GM21529 (cell line): ENCODE results near the gene TMEM245.
A peak's percentile ranks its signal among the peaks of the same experiment; 100 is the strongest.
"Not testable (repeated sequence)": the region's sequence is repeated elsewhere in the genome, so short reads cannot be mapped to it uniquely, and the experiment has no call there.

Experiments used
- ATAC-seq: cut with Tn5 transposase; IDR thresholded peaks from one replicate; pipeline ENCODE4 v1.9.1; 2021; ENCODE audit not compliant: unreplicated experiment

Gene TMEM245

GRCh38 chr9:109133533-109133932, 13.8 kb upstream of the TMEM245 start:
- ATAC-seq: no peak

GRCh38 chr9:109132567-109133021, 12.8 kb upstream of the TMEM245 start:
- no peak for ATAC-seq

GRCh38 chr9:109129470-109130197, 9.9 kb upstream of the TMEM245 start:
- no peak for ATAC-seq

- ATAC-seq: not testable (repeated sequence)
These were observed 6.9 kb upstream of the TMEM245 start for GRCh38 chr9:109126671-109127070.

- ATAC-seq: no peak
These were observed 4.4 kb upstream of the TMEM245 start for GRCh38 chr9:109124121-109124520.

- peak; percentile 24 for ATAC-seq
These were observed 3.2 kb upstream of the TMEM245 start for GRCh38 chr9:109122726-109123621.

GRCh38 chr9:109121232-109121796, 1.6 kb upstream of the TMEM245 start:
- no peak for ATAC-seq

- no peak for ATAC-seq
These were observed 550 bp upstream of the TMEM245 start for GRCh38 chr9:109120204-109120789.

- ATAC-seq: no peak
These were observed 824 bp downstream of the TMEM245 start for GRCh38 chr9:109118808-109119438.

GRCh38 chr9:109117856-109118807, 1.6 kb downstream of the TMEM245 start:
- ATAC-seq: no peak

GRCh38 chr9:109115931-109116526, 3.7 kb downstream of the TMEM245 start:
- ATAC-seq: no peak

- no peak for ATAC-seq
These were observed 5.1 kb downstream of the TMEM245 start for GRCh38 chr9:109114670-109115069.

- no peak for ATAC-seq
These were observed 5.7 kb downstream of the TMEM245 start for GRCh38 chr9:109113892-109114609.

- no peak for ATAC-seq
These were observed 6.5 kb downstream of the TMEM245 start for GRCh38 chr9:109113254-109113653.

GRCh38 chr9:109110329-109111021, 9.3 kb downstream of the TMEM245 start:
- ATAC-seq: peak; percentile 83

GRCh38 chr9:109109967-109110328, 9.8 kb downstream of the TMEM245 start:
- ATAC-seq: no peak

- no peak for ATAC-seq
These were observed 11.4 kb downstream of the TMEM245 start for GRCh38 chr9:109108318-109108717.
